ENCODE results near the gene DDX1.

The DDX1 gene

GRCh38 chr2:15646661-15647060 is 55.0 kb downstream of the DDX1 start:
- DNase-seq (ENCODE audit: low read depth): no peak

- DNase-seq (ENCODE audit: low read depth): no peak
Observed at GRCh38 chr2:15647622-15648590, 56.2 kb downstream of the DDX1 start.

GRCh38 chr2:15648593-15649525 is 57.2 kb downstream of the DDX1 start:
- DNase-seq (ENCODE audit: low read depth): no peak

GRCh38 chr2:15649561-15650255 is 58.0 kb downstream of the DDX1 start:
- DNase-seq (ENCODE audit: low read depth): no peak

GRCh38 chr2:15650616-15651366 is 59.1 kb downstream of the DDX1 start:
- DNase-seq (ENCODE audit: low read depth): no peak

GRCh38 chr2:15651367-15651727 is 59.7 kb downstream of the DDX1 start:
- DNase-seq (ENCODE audit: low read depth): no peak

- DNase-seq (ENCODE audit: low read depth): no peak
Observed at GRCh38 chr2:15652252-15652651, 60.6 kb downstream of the DDX1 start.

- no peak for DNase-seq (ENCODE audit: low read depth)
Observed at GRCh38 chr2:15652801-15653200, 61.1 kb downstream of the DDX1 start.

- no peak for DNase-seq (ENCODE audit: low read depth)
Observed at GRCh38 chr2:15653806-15654726, 62.4 kb downstream of the DDX1 start.

- no peak for DNase-seq (ENCODE audit: low read depth)
Observed at GRCh38 chr2:15654727-15655073, 63.0 kb downstream of the DDX1 start.

GRCh38 chr2:15655123-15655887 is 63.6 kb downstream of the DDX1 start:
- no peak for DNase-seq (ENCODE audit: low read depth)

- no peak for DNase-seq (ENCODE audit: low read depth)
Observed at GRCh38 chr2:15656090-15656489, 64.4 kb downstream of the DDX1 start.

GRCh38 chr2:15657759-15658158 is 66.1 kb downstream of the DDX1 start:
- DNase-seq (ENCODE audit: low read depth): no peak

- DNase-seq (ENCODE audit: low read depth): no peak
Observed at GRCh38 chr2:15658911-15659310, 67.2 kb downstream of the DDX1 start.

GRCh38 chr2:15660491-15661294 is 69.0 kb downstream of the DDX1 start:
- DNase-seq (ENCODE audit: low read depth): no peak

GRCh38 chr2:15661295-15661569 is 69.6 kb downstream of the DDX1 start:
- no peak for DNase-seq (ENCODE audit: low read depth)

- no peak for DNase-seq (ENCODE audit: low read depth)
Observed at GRCh38 chr2:15662026-15662425, 70.4 kb downstream of the DDX1 start.

- DNase-seq (ENCODE audit: low read depth): no peak
Observed at GRCh38 chr2:15662579-15662978, 70.9 kb downstream of the DDX1 start.

GRCh38 chr2:15663802-15664201 is 72.1 kb downstream of the DDX1 start:
- DNase-seq (ENCODE audit: low read depth): no peak

Data from T-helper 22 cell (primary cell).